NCI-H1417 (cell line): Measurements from ENCODE around the gene CELF6.

Experiments used
- DNase-seq, 3 experiments: peaks; one replicate each; lab custom pipeline; 2025; lab: John Stamatoyannopoulos, UW

The CELF6 gene

DNA sequence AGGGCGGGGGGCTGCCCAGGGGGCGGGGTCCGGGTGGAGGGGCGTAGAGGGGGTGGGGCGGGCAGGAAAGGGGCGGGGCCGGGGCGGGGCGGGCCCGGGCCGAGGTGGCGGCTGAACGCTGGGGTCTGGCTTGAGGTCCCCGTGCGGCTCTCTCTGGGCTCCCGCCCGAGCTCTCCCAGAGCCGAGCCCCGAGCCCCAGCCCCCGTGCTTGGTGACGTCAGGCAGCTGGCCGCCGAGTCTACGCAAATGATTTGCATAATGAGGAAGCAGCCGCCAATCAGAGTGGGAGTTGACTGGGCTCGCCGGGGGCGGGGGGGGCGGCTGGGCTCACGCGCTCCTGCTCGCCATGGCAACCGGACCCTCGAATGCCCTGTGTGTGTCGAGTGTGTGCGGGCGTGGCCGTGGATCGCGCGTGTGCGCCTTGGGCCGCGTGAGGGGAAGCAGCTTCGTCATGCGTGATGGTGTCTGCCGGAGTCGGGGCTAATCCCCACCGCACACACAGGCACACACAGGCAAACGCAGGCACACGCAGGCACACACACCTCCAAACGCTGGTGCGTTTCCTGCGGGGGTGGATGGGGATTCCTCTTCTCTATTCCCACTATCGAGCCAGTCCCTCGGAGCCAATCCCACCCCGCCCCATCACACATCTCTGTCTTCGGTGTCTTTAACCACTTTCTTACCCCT lies at the start of gene CELF6:
Gene CELF6, minus strand, starts transcription at position 173 of the 687 bp plus-strand sequence. CDS start 283 bp downstream, outside the sequence.
- peak; percentile 87 to 98 (median 95) for DNase-seq

DNA sequence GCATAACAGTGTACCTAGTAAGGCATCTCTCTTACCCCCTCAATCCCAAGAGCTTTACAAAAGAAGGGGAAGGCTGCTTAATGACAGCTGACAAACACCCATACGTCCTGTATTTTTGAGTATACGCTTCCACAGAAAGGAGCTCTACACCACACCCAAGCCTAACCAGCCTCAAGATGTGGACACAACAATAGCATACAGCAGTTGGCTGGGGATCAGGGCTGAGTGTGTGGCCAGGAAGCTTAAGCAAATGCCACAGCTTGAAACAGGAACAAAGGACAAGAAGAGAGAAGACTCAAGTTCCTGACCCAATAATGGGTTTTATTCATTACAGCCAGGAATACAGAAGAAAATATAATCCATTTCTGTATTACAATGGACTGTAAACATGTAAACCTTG lies 48.9 kb upstream of the CELF6 start:
- no peak for DNase-seq

DNA sequence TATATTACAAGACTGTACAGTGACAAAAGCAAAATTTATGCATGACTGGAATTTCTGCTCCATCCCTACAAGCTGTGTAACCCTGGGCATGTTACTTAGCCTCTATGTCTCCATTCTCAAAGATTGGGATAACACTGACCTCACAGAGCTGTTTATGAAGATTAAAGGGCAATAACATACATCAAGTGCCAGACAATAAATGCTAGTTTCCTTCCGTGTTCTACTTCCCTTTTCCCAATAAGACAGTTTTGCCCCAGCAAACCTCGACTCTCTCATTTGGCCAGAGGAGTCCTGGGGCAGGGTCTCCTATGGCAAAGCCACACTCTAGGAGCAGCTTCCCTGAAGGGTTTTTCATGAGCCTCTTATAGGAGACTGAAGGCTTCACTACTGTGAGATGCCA lies 48.4 kb upstream of the CELF6 start:
- no peak for DNase-seq

- DNase-seq = no peak
These were observed 45.9 kb upstream of the CELF6 start for GRCh38 chr15:72365844-72366243.

DNA sequence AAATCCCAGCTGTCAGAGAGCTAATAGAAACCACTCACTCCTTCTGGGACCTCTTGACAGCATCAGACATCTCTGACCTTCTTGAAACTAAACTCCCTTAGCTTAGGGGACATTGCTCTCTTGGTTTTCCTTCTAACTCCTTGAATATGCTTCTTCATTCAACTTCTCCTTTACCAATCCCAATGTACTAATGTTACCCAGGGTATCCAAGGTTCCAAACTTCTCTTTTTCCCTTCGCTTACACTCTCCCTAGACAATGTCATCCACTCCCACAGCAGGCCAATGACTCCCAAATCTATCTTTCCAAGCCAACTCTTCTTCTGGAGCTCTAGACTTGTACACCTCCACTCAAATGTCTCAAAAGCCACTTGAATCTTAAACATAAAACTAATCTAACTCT lies 41.2 kb upstream of the CELF6 start:
- no peak for DNase-seq

DNA sequence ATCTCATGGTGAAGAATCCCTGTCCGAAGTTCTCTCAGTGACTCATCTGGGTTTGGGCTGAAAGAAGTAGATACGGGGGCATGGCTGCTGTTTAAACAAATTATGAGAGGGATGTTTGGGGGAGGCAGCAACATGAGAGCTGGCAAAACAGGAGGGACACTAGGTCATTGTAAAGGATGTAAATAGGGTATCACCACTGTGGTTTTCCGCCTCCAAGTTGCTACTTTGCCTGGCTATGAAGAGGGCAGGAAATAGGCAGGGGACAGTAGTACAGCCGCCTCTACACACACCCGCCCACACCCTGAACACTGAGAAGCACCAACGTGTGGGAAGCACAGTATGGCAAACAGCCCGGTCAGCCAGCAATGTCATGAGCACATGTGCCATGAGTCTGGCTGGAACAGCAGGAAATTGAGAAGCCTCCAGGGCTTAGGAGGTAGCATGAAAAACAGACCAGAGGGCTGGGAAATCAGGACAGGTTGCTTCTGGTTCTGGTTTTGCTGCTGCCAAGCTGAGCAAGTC lies 38.8 kb upstream of the CELF6 start:
- no peak for DNase-seq

- no peak for DNase-seq
These were observed 38.2 kb upstream of the CELF6 start for GRCh38 chr15:72358121-72358520.

DNA sequence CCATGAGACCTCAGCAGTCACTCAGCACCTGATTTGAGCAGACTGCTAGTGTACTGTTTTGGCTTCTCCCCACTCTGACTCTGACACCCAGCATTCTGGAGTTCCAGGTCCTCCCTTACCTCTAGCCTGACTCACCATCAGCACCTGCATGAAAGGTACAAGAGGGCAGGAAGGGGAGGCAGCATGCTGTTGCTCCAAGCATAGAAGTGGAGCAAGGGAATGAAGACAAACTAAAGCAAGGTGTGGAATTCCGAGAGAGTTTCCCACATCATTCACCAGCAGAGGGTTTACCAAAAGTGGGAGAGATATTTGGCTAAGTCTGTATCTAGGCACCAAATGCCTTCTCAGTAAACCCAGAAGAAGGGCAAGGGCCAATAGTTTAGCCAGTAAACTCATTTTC lies 34.5 kb upstream of the CELF6 start:
- no peak for DNase-seq

DNA sequence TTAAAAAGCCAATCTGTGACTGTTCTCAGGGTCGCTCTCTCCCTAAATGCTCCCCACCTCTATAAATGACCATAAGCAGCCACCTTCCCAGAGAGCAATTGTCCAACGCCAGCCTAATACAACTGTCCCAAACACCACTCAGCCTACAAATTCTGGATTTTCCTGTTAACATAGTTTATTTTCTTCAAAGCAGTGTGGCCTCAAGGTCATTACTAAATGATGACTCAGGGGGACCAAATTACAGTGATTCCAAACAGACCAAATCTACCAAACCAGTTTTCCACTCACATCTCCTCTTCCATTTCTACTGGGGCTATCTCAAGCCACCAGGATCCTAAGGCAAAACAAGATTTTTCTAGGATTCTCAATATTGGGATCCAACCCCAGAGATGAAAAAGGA lies 33.3 kb upstream of the CELF6 start:
- no peak for DNase-seq

- DNase-seq = no peak
These were observed 25.8 kb upstream of the CELF6 start for GRCh38 chr15:72345806-72346205.

GRCh38 chr15:72345280-72345679 lies 25.3 kb upstream of the CELF6 start:
- no peak for DNase-seq

- no peak for DNase-seq
These were observed 24.6 kb upstream of the CELF6 start for GRCh38 chr15:72344602-72345001.

- peak in 2 of 3 experiments; percentile 17 to 50 for DNase-seq
These were observed 22.4 kb upstream of the CELF6 start for GRCh38 chr15:72342385-72342784.

DNA sequence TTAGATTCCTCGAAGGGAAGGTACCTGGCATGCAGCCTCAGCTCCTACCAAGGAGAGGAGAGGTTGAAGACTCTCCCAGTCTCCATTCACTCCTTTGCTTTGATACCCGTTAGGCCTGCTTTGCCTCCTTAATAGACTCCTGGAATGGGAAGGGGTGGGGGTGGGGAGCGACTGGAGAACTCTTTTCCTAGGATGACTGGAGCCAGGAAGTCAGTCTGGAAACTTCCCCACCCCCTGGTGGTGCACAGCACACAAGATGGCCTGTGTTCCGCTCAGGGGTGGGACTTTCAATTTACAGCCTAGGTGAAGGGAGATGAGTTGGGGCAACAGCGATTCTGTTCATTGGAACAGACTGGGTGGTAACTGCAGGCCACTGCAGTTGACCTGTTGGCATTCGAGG lies 21.4 kb upstream of the CELF6 start:
- DNase-seq = peak in 1 of 3 experiments; percentile 6

GRCh38 chr15:72340366-72340765 lies 20.4 kb upstream of the CELF6 start:
- no peak for DNase-seq

DNA sequence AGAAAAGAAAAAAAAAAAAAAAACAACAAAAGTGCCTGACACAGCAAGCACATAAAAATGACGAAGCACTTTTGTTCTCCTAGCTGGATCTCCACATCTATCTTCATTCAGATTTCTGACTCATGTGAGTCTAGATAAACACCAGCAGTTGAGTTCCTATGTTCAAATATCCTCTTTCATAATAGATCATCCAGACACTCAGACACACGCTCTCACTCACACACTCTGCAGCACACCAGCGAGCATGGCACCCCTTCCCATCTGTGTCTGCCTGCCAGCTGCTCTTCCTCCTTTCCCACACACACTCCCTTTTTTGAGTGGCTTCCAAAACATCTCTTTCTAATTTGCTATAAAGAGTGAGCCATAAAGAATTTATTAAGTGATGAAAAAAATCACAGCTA lies 19.8 kb upstream of the CELF6 start:
- peak in 2 of 3 experiments; percentile 6 to 39 for DNase-seq

DNA sequence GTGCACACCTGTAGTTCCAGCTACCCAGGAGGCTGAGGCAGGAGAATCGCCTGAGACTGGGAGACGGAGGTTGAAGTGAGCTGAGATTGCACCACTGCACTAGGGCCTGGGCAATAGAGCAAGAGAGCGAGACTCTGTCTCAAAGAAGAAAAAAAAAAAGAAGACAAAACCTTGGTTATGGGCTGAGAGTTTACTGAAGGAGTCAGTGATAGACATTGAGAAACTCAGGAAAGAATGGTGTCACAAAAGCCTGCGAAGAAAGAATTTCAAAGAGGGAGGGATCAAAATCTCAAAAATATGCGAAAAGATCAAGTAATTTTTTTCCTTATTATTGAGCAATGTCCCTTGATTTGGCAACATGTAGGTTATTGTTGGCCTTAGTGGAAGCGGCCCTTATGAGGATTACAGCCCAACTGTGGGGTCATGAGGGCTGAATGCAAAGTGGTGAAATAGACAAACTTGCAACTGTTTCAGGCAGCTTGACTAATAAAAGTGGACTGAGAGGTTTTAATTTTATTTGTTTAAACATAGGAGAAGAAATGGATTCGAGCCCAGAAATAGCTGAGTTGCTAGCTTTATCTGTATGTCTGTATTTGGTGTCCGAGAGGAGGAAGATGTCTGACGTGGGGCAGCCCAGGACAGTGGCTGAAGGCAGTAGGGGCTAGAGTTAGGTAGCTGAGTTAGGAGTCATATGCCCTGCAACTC lies 18.8 kb upstream of the CELF6 start:
- no peak for DNase-seq

DNA sequence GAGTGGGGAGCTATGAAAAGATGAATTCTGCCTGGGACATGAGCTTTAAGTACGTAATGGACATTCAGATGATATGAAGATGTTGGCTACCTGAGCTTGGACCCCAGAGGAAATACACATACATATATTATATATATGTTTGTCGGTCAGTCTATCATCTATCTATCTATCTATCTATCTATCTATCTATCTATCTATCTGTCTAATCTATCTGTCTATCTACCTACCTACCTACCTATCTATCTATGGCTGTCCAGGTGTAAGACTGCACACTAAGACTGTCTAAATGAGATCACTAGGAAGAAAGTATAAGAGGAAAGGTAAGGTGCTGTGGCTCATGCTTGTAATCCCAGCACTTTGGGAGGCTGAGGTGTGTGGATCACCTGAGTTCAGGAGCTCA lies 18.2 kb upstream of the CELF6 start:
- DNase-seq = no peak

- DNase-seq = no peak
These were observed 14.9 kb upstream of the CELF6 start for GRCh38 chr15:72334842-72335241.

DNA sequence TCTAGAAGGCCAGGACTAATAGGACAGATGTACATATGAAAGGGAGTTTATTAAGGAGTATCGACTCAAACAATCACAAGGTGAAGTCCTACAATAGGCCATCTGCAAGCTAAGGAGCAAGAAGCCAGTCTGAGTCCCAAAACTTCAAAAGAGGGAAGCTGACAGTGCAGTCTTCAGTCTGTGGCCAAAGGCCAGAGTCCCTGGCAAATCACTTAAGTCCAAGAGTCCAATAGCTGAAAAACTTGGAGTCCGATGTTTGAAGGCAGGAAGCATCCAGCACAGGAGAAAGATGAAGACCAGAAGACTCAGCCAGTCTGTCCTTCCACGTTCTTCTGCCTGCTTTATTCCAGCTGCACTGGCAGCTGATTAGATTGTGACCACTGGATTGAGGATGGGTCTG lies 11.1 kb upstream of the CELF6 start:
- DNase-seq = no peak

- no peak for DNase-seq
These were observed 3.8 kb upstream of the CELF6 start for GRCh38 chr15:72323752-72324151.

GRCh38 chr15:72319360-72319984 lies 485 bp downstream of the CELF6 start:
- peak in 1 of 3 experiments; percentile 39 for DNase-seq

GRCh38 chr15:72318408-72318942 lies 1.5 kb downstream of the CELF6 start:
- DNase-seq = no peak
